Measurements from ENCODE around the gene TMEM81. TPM values are rescaled to one million over a fixed set of nuclear protein-coding genes. Genes with fewer than 3 reads are reported as not detected.

Gene TMEM81
- polyA plus RNA-seq, 1 donor (not counting 4 experiments of a cell fraction or from before 2014, with no cell fraction given) = 1.4 TPM

GRCh38 chr1:205057808-205058575 is 26.3 kb downstream of the TMEM81 start:
- H3K4me1 ChIP-seq (ENCODE audit: control insufficient read depth, extremely low read depth, insufficient read depth, low read length) = no peaks in the 10 kb centered on the region
- no peak for TF ChIP-seq EZH2 (IDR thresholded peaks at IDR 0.05; ENCODE audit: low read length)
- TF ChIP-seq, protein P1, sequence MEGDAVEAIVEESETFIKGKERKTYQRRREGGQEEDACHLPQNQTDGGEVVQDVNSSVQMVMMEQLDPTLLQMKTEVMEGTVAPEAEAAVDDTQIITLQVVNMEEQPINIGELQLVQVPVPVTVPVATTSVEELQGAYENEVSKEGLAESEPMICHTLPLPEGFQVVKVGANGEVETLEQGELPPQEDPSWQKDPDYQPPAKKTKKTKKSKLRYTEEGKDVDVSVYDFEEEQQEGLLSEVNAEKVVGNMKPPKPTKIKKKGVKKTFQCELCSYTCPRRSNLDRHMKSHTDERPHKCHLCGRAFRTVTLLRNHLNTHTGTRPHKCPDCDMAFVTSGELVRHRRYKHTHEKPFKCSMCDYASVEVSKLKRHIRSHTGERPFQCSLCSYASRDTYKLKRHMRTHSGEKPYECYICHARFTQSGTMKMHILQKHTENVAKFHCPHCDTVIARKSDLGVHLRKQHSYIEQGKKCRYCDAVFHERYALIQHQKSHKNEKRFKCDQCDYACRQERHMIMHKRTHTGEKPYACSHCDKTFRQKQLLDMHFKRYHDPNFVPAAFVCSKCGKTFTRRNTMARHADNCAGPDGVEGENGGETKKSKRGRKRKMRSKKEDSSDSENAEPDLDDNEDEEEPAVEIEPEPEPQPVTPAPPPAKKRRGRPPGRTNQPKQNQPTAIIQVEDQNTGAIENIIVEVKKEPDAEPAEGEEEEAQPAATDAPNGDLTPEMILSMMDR (optimal IDR thresholded peaks at IDR 0.05 in 1 of 3, IDR thresholded peaks at IDR 0.05 in 1 of 3, conservative IDR thresholded peaks at IDR 0.05 in 1 of 3; ENCODE audit: extremely low read depth in 1 of 3, insufficient read depth in 2 of 3, low read length in 3 of 3) = no peak
- no peaks in the 10 kb centered on the region for H3K36me3 ChIP-seq (ENCODE audit: control insufficient read depth in 2 of 2, extremely low read depth in 1 of 2, insufficient read depth in 2 of 2, low read length in 2 of 2)
- DNase-seq (ENCODE audit: low read depth, low spot score) = no peak
- H3K79me2 ChIP-seq (ENCODE audit: control insufficient read depth, insufficient read depth, low read length) = no peaks in the 10 kb centered on the region
- no peak overlapping the region for H3K27ac ChIP-seq (ENCODE audit: control insufficient read depth, insufficient read depth, low read length)
- no peaks in the 10 kb centered on the region for H3K9me1 ChIP-seq (ENCODE audit: control insufficient read depth, extremely low read depth, insufficient read depth, low read length)
- peaks cover 13% of the 10 kb centered on the region for H3K27me3 ChIP-seq (ENCODE audit: control insufficient read depth, extremely low read depth, insufficient read depth, low read length)
- H4K20me1 ChIP-seq (ENCODE audit: control insufficient read depth, extremely low read depth, insufficient read depth, low read length) = no peaks in the 10 kb centered on the region
- no peak overlapping the region for H3K4me3 ChIP-seq (ENCODE audit: control insufficient read depth in 2 of 3, extremely low read depth in 1 of 3, insufficient read depth in 2 of 3, low read depth in 1 of 3, low read length in 3 of 3)
- H2AFZ ChIP-seq (ENCODE audit: control insufficient read depth, low read length) = no peak overlapping the region
- no peak for FAIRE-seq
- H3K4me2 ChIP-seq (ENCODE audit: control insufficient read depth, extremely low read depth, insufficient read depth, low read depth, low read length) = no peak overlapping the region
- dilution Hi-C loops (cut with MboI; ENCODE audit: extremely low pct_ligation_motif_present, low sequenced_read_pairs) = no loop called here
- no peak overlapping the region for H3K9ac ChIP-seq (ENCODE audit: control insufficient read depth, extremely low read depth, insufficient read depth, low read length)
- H3K9me3 ChIP-seq (ENCODE audit: control insufficient read depth, low read depth, low read length) = no peaks in the 10 kb centered on the region

- no peaks in the 10 kb centered on the region for H3K9me1 ChIP-seq (ENCODE audit: control insufficient read depth, extremely low read depth, insufficient read depth, low read length)
- no peaks in the 10 kb centered on the region for H3K36me3 ChIP-seq (ENCODE audit: control insufficient read depth in 2 of 2, extremely low read depth in 1 of 2, insufficient read depth in 2 of 2, low read length in 2 of 2)
- dilution Hi-C loops (cut with MboI; ENCODE audit: extremely low pct_ligation_motif_present, low sequenced_read_pairs) = no loop called here
- H3K9me3 ChIP-seq (ENCODE audit: control insufficient read depth, low read depth, low read length) = no peaks in the 10 kb centered on the region
- H3K4me2 ChIP-seq (ENCODE audit: control insufficient read depth, extremely low read depth, insufficient read depth, low read depth, low read length) = no peak overlapping the region
- FAIRE-seq (no peak), DNase-seq (ENCODE audit: low read depth, low spot score) (no peak)
- H3K27me3 ChIP-seq (ENCODE audit: control insufficient read depth, extremely low read depth, insufficient read depth, low read length) = peaks cover 14% of the 10 kb centered on the region
- no peak overlapping the region for H2AFZ ChIP-seq (ENCODE audit: control insufficient read depth, low read length)
- H3K4me1 ChIP-seq (ENCODE audit: control insufficient read depth, extremely low read depth, insufficient read depth, low read length) = no peaks in the 10 kb centered on the region
- no peaks in the 10 kb centered on the region for H3K79me2 ChIP-seq (ENCODE audit: control insufficient read depth, insufficient read depth, low read length)
- H3K27ac ChIP-seq (ENCODE audit: control insufficient read depth, insufficient read depth, low read length) = no peak overlapping the region
- no peak overlapping the region for H3K4me3 ChIP-seq (ENCODE audit: control insufficient read depth in 2 of 3, extremely low read depth in 1 of 3, insufficient read depth in 2 of 3, low read depth in 1 of 3, low read length in 3 of 3)
- no peak for TF ChIP-seq EZH2 (IDR thresholded peaks at IDR 0.05; ENCODE audit: low read length)
- TF ChIP-seq, protein P1 (optimal IDR thresholded peaks at IDR 0.05 in 1 of 3, IDR thresholded peaks at IDR 0.05 in 1 of 3, conservative IDR thresholded peaks at IDR 0.05 in 1 of 3; ENCODE audit: extremely low read depth in 1 of 3, insufficient read depth in 2 of 3, low read length in 3 of 3) = no peak
- H3K9ac ChIP-seq (ENCODE audit: control insufficient read depth, extremely low read depth, insufficient read depth, low read length) = no peak overlapping the region
- H4K20me1 ChIP-seq (ENCODE audit: control insufficient read depth, extremely low read depth, insufficient read depth, low read length) = no peaks in the 10 kb centered on the region
Measured at GRCh38 chr1:205056956-205057568, 27.2 kb downstream of the TMEM81 start.

Measured in keratinocyte (primary cell).